ENCODE data around the gene ARMC3. TPM values are rescaled to one million over a fixed set of nuclear protein-coding genes. Genes with fewer than 3 reads are reported as not detected.
A peak's percentile ranks its signal among the peaks of the same experiment; 100 is the strongest.

Gene ARMC3
- total RNA-seq, 1 experiment from 2014 or later = not detected

- Histone ChIP-seq H3K27ac (ENCODE audit: low read depth, low read length, poor library complexity, severe bottlenecking) (no peak overlapping the region), H3K4me1 (ENCODE audit: insufficient read depth, low read length, poor library complexity, severe bottlenecking) (peaks cover 5% of the 10 kb centered on the region), H3K36me3 (ENCODE audit: insufficient read depth, low read length, poor library complexity, severe bottlenecking) (no peaks in the 10 kb centered on the region), H3K4me3 (ENCODE audit: low read depth, low read length, poor library complexity, severe bottlenecking) (no peak overlapping the region), H3K27me3 (replicated peaks; ENCODE audit: insufficient read depth, low read depth, low read length, poor library complexity) (peaks cover 14% of the 10 kb centered on the region), H3K9me3 (ENCODE audit: low read depth, low read length, poor library complexity, severe bottlenecking) (no peaks in the 10 kb centered on the region)
- ChIA-PET CTCF (no interaction called here), POLR2A (ENCODE audit: low non-redundant PET) (no interaction called here)
- TF ChIP-seq CTCF (conservative IDR thresholded peaks at IDR 0.05; ENCODE audit: low read depth, low read length) = no peak
- TF ChIP-seq EZH2 (IDR thresholded peaks at IDR 0.05; ENCODE audit: borderline replicate concordance, low read depth, low read length, poor library complexity, severe bottlenecking) = no peak
- no peak for DNase-seq (ENCODE audit: low spot score)
- intact Hi-C loops (cut with micrococcal nuclease; ENCODE audit: unreplicated experiment) = no loop called here
- no TSS peak for BruUV-seq (replicated peaks)
Observed at GRCh38 chr10:22992621-22993020, 64.8 kb downstream of the ARMC3 start.

DNA sequence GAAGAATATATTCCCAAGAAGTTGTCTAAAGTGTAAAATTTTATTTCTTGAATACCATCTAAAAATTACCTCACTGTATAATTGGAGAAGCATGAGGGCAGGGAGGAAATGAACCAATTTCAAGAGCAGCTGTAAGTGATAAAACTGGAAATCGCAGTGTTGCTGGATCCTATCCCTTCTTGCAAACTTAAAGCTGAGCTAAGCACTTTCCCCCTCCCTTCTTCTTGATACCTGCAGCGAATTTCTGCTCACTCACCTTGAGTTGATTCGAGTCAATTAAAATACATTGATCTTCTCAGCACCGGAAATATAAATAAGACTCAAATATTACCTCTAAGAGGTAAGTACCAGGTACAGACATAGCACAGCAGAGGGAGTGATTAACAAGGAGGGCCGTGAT, 65.5 kb downstream of the ARMC3 start:
- H3K36me3 ChIP-seq (ENCODE audit: insufficient read depth, low read length, poor library complexity, severe bottlenecking) = no peaks in the 10 kb centered on the region
- H3K9me3 ChIP-seq (ENCODE audit: low read depth, low read length, poor library complexity, severe bottlenecking) = no peaks in the 10 kb centered on the region
- peaks cover 5% of the 10 kb centered on the region for H3K4me1 ChIP-seq (ENCODE audit: insufficient read depth, low read length, poor library complexity, severe bottlenecking)
- DNase-seq (ENCODE audit: low spot score) = no peak
- peaks cover 14% of the 10 kb centered on the region for H3K27me3 ChIP-seq (replicated peaks; ENCODE audit: insufficient read depth, low read depth, low read length, poor library complexity)
- CTCF ChIA-PET = no interaction called here
- no TSS peak for BruUV-seq (replicated peaks)
- TF ChIP-seq EZH2 (IDR thresholded peaks at IDR 0.05; ENCODE audit: borderline replicate concordance, low read depth, low read length, poor library complexity, severe bottlenecking) = no peak
- TF ChIP-seq CTCF (conservative IDR thresholded peaks at IDR 0.05; ENCODE audit: low read depth, low read length) = no peak
- intact Hi-C loops (cut with micrococcal nuclease; ENCODE audit: unreplicated experiment) = no loop called here
- H3K27ac ChIP-seq (ENCODE audit: low read depth, low read length, poor library complexity, severe bottlenecking) = no peak overlapping the region
- POLR2A ChIA-PET (ENCODE audit: low non-redundant PET) = no interaction called here
- no peak overlapping the region for H3K4me3 ChIP-seq (ENCODE audit: low read depth, low read length, poor library complexity, severe bottlenecking)

- intact Hi-C loops (cut with micrococcal nuclease; ENCODE audit: unreplicated experiment) = no loop called here
- ChIA-PET POLR2A (ENCODE audit: low non-redundant PET) (no interaction called here), CTCF (no interaction called here)
- no peak overlapping the region for H3K27ac ChIP-seq (ENCODE audit: low read depth, low read length, poor library complexity, severe bottlenecking)
- no peaks in the 10 kb centered on the region for H3K36me3 ChIP-seq (ENCODE audit: insufficient read depth, low read length, poor library complexity, severe bottlenecking)
- peak; percentile 22 for DNase-seq (ENCODE audit: low spot score)
- no peak overlapping the region for H3K4me3 ChIP-seq (ENCODE audit: low read depth, low read length, poor library complexity, severe bottlenecking)
- no TSS peak for BruUV-seq (replicated peaks)
- H3K4me1 ChIP-seq (ENCODE audit: insufficient read depth, low read length, poor library complexity, severe bottlenecking) = no peaks in the 10 kb centered on the region
- peaks cover 14% of the 10 kb centered on the region for H3K27me3 ChIP-seq (replicated peaks; ENCODE audit: insufficient read depth, low read depth, low read length, poor library complexity)
- TF ChIP-seq EZH2 (IDR thresholded peaks at IDR 0.05; ENCODE audit: borderline replicate concordance, low read depth, low read length, poor library complexity, severe bottlenecking) (no peak), CTCF (conservative IDR thresholded peaks at IDR 0.05; ENCODE audit: low read depth, low read length) (no peak)
- no peaks in the 10 kb centered on the region for H3K9me3 ChIP-seq (ENCODE audit: low read depth, low read length, poor library complexity, severe bottlenecking)
Observed at GRCh38 chr10:22997096-22997495, 69.2 kb downstream of the ARMC3 start.

Measured in A673 (cell line).